Panc1 (cell line): ENCODE results near the gene NUTM1.
"Not testable (repeated sequence)": the region's sequence is repeated elsewhere in the genome, so short reads cannot be mapped to it uniquely, and the experiment has no call there.

Experiments
- CTCF ChIP-seq: fragments of 450-650 bp; IDR thresholded peaks from 2 replicates; pipeline ENCODE4 v1.5.1; 2017; ENCODE audit warnings: mild to moderate bottlenecking
- POLR2AphosphoS5 ChIP-seq: IDR thresholded peaks from 2 replicates; pipeline ENCODE4 v1.6.1; 2012; ENCODE audit warnings: mild to moderate bottlenecking, low read depth, low read length, moderate library complexity
- REST ChIP-seq, 2 experiments: IDR thresholded peaks; 2 replicates each; pipeline ENCODE4 v1.6.1; 2011 to 2012; ENCODE audit warnings: low read depth in 2 of 2, control low read depth in 1 of 2, low read length in 1 of 2, mild to moderate bottlenecking in 1 of 2, moderate library complexity in 1 of 2; ENCODE audit not compliant: insufficient read depth in 1 of 2
- SIN3A ChIP-seq: IDR thresholded peaks from 2 replicates; pipeline ENCODE4 v1.6.1; 2012; ENCODE audit warnings: low read depth, mild to moderate bottlenecking, low read length, moderate library complexity, borderline replicate concordance; ENCODE audit not compliant: insufficient read depth
- TCF7L2 ChIP-seq: IDR thresholded peaks from 2 replicates; pipeline ENCODE4 v1.6.1; 2011; ENCODE audit warnings: mild to moderate bottlenecking, low read depth, low read length, inconsistent platforms

GRCh38 chr15:34352996-34353395 lies 9.9 kb downstream of the NUTM1 start:
- not testable (repeated sequence) for TF ChIP-seq CTCF; REST (IDR thresholded peaks at IDR 0.05; ENCODE audit: insufficient read depth in 1 of 2, low read depth in 2 of 2, low read length in 1 of 2); POLR2AphosphoS5; SIN3A; TCF7L2
